ENCODE data around the gene ABHD14A.

DNA sequence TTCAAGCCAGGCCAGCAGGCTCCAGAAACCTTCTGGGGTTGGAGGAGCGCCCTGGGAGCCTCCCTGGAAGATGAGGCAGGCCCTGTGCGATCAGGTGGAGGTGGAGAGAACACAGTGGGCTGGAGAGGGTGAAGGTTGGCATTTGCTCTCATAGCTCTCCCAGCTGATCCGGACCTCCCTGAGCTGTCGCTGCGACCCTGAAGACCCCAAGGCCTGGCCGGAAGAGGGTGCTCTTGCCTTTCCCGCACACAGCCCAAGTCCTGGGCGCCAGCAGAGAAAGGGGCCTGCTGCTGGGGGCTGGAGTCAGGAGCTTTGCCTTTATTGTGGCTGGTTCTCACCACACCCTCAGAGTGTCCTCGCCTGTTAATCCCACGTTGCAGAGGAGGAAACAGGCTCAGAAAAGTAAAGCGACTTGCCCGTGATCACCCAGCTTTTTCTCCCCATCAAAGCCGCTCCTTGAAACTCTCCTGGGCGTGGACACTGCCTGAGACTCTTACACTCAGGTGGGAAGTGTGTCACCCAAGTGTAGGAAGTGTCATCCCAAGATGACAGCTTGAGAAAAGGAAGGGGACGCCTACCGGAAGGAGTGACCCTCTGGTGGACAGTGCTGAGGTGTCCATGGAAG is 29.4 kb downstream of the ABHD14A start:
- no peak for TF ChIP-seq EZH2 (IDR thresholded peaks at IDR 0.05; ENCODE audit: borderline replicate concordance, low read depth, low read length, poor library complexity, severe bottlenecking)
- TF ChIP-seq, protein P1, sequence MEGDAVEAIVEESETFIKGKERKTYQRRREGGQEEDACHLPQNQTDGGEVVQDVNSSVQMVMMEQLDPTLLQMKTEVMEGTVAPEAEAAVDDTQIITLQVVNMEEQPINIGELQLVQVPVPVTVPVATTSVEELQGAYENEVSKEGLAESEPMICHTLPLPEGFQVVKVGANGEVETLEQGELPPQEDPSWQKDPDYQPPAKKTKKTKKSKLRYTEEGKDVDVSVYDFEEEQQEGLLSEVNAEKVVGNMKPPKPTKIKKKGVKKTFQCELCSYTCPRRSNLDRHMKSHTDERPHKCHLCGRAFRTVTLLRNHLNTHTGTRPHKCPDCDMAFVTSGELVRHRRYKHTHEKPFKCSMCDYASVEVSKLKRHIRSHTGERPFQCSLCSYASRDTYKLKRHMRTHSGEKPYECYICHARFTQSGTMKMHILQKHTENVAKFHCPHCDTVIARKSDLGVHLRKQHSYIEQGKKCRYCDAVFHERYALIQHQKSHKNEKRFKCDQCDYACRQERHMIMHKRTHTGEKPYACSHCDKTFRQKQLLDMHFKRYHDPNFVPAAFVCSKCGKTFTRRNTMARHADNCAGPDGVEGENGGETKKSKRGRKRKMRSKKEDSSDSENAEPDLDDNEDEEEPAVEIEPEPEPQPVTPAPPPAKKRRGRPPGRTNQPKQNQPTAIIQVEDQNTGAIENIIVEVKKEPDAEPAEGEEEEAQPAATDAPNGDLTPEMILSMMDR (conservative IDR thresholded peaks at IDR 0.05; ENCODE audit: low read depth, low read length), result peak; percentile 45
